NCI-H2029 treated with DMSO at 0.1 percent for 48 hours (cell line): Measurements from ENCODE around the gene FCRL1.
A peak's percentile ranks its signal among the peaks of the same experiment; 100 is the strongest.

Source experiments
- DNase-seq: peaks from one replicate; lab custom pipeline; 2025; lab: John Stamatoyannopoulos, UW

The FCRL1 gene

GRCh38 chr1:157799996-157800395 lies 19.9 kb downstream of the FCRL1 start:
- no peak for DNase-seq

- no peak for DNase-seq
Observed at GRCh38 chr1:157798211-157798610, 21.7 kb downstream of the FCRL1 start.

GRCh38 chr1:157785248-157785647 lies 34.7 kb downstream of the FCRL1 start:
- DNase-seq, result no peak

GRCh38 chr1:157784801-157785200 lies 35.1 kb downstream of the FCRL1 start:
- no peak for DNase-seq

DNA sequence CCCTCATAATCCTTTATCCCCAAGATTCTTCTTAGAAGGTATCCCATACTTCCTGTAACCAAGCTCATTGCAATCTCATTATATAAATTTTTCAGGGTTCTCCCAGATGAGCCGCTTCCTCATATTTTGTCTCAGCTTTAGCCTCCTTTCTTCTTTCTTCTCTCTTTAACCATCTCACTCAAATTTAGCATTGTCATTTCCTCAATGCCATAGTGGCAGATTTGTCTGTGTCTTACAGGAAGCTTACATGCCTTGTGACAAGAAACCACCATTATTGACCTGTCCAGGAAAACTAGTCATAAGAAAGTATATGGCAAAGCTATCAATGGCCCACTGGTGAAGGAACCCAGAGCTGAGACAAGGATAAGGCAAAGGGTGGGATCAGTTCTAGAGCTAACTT lies 37.0 kb downstream of the FCRL1 start:
- DNase-seq, result no peak

DNA sequence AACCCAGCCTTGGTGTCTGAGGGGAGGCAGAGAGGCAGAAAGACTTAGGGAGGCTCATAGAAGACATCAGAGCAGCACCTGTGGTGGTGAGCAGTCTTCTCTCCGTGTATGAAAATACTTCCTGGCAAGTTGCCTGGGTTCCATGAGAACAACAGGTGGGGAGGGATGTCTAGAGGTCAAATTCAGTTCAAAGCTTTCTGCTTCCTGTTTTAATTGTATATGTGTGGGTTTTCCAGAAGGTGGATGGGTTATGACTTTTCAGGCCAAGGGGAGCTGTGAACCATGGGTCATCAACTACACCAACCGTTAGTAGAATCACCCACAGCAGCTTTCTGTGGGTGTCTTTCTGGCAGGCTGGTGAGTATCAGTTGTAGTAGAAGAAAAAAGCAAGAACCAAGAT lies 38.9 kb downstream of the FCRL1 start:
- DNase-seq, result peak; percentile 23

DNA sequence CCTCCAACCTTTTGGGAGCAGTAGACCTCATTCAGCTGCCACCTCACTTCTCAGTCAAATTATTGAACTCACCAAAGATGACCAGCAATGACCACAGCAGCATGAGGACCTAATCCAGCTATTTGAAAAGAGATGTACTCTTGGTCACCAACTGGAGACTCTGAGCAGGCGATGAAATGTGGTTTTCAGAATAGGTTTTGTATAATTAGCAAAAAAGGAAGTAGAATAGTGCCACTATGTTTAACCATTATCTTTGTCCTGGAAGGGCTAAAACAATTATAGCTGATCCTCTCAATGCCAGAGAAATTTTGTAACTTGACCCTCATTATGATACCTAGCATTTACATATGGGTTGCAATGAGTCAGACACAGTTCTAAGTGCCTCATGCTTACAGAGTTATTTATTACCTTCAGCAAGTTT lies 42.9 kb downstream of the FCRL1 start, which contains the start of gene FCRL2:
TSS of gene FCRL2 (minus strand) at position 162 of the 421 bp plus-strand sequence. CDS start at position 103, 59 bp downstream.
- peak; percentile 22 for DNase-seq

GRCh38 chr1:157775101-157775870 lies 44.6 kb downstream of the FCRL1 start:
- peak; percentile 63 for DNase-seq

DNA sequence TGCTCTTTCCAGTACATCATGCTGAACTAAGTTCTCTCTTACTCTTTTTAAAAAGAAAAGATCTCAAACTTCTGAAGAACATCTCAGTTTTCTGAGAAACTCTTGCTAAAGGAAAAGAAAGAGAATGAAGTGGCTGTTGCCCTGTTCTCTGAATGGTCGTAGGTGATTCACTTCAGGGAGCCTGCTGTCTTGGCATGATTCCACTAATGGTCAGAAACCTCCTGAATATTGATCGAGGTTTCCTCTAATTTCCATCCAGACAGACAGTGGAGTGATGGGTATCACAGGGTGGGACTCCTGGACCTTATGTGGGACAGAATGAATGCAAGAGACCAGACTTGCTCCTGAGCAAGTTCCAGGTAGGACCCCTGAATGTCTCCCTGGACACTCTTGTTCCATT lies 45.5 kb downstream of the FCRL1 start:
- DNase-seq, result peak; percentile 40

GRCh38 chr1:157773493-157774350 lies 46.2 kb downstream of the FCRL1 start:
- peak; percentile 28 for DNase-seq

DNA sequence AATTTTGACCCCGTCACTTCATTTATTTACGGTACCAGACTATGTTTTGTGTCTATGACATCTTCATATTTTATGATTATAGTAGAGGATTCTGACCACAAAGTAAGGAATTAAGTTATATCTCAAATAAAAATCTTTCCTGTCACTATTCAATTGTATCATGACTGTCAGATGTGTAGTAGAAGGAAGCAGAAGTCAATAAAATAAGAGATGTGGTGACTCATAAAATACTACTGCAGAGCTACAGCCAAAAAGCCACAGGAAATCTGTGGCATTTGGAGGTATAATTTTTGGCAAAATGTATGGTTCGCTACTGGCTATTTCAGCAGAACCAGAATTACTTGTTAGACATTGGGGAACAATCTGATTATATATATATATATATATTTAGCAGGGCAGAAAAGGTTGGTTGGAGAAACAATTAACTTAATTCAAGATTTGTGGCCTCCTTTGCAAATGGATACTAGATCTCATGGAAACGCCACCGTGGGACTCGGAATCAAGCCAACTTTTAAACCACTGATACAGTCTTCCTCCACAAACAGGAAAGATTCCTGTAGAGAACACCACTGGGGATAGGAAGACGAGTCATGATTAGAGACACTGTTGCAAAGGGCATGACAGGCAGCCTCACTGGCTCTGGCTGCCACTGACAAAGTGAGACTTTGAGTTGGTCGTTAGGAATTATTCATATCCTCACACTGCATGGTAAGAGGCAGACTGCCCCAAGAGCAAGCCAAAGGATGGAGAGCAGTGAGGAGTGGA lies 48.1 kb downstream of the FCRL1 start:
- DNase-seq, result no peak

GRCh38 chr1:157770442-157771043 lies 49.4 kb downstream of the FCRL1 start:
- DNase-seq, result no peak

DNA sequence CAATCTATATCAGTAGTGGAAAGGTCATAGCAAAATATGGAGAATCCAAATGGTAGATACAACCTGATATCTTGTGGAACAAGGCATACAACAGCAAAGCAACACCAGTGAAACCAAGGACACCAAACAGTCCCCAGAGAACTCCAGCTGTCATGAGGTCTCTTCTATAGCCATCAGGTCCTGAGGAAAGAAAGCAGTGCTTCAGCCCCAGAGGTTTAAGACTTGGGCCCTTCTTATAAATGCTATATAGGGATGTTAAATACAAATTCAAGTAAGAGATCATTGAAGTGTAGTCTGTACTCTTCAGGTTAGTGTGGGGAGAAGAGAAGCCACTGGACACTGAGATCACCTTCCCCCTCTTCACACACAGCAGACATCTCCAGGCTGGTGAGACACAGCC lies 53.1 kb downstream of the FCRL1 start:
- no peak for DNase-seq

DNA sequence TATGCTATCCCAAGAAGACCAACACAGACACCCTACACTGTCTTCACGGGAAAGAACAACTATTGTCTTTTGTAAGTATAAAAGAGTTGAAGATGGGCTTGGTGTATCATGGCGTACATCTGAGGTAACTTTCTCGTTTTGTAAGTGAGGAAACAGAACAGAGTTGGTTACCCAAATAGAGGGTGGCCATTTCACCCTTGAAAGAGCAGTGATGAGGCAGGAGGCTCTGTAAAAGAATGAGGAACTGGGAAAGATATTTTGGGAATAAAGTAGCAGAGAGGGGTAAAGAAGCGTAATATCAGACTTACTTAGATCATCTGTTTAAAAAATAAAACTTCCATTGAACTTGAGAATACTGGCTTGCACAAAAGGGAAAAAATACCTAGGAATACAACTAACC lies 61.9 kb downstream of the FCRL1 start:
- no peak for DNase-seq

DNA sequence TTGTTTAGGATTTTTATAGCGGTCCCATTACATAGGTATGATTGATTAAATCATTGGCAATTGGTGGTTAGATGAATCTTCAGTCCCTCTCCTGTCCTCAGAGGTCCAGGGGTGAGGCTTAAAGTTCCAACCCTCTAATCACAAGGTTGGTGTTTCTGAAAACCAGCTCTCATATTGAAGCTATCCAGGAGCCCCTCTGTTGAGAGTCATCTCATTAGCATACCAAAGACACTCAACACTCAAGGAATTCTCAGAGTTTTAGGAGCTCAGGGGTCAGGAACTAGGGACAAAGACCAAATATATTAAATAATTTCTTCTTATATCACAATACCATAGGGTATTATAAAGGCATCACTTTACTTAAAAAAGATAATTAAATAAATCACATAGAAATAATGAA lies 66.3 kb downstream of the FCRL1 start:
- no peak for DNase-seq

DNA sequence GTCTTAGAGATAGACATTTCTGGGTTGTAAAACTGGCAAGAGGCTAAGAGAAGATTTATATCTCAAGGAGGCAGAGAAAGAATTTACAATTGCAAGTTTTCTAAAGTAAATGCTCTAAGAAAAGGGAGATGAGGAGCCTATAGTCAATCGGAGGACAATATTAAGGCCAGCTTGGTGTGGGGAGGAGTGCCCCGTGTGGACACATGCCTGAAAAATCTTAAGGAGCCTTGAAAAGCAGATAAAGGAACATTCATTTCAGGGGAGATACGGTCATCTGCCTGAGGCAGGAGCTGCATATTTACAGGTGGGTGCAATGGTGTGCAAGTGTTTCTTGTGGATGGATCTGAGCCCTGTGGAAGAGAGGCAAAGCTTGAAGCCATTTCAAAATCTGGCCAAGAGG lies 68.6 kb downstream of the FCRL1 start:
- DNase-seq, result no peak

- DNase-seq, result no peak
Observed at GRCh38 chr1:157748262-157748817, 71.6 kb downstream of the FCRL1 start.
